ENCODE results near the gene UBE2D3.

GRCh38 chr4:102781570-102781969, 45.8 kb downstream of the UBE2D3 start:
- TF ChIP-seq CTCF (IDR thresholded peaks at IDR 0.05; ENCODE audit: poor library complexity): no peak
- no peak for TF ChIP-seq EZH2phosphoT487 (IDR thresholded peaks at IDR 0.05; ENCODE audit: low read depth, severe bottlenecking, unreplicated experiment)
- no peak for TF ChIP-seq EZH2 (IDR thresholded peaks at IDR 0.05; ENCODE audit: borderline replicate concordance)

Data from hepatocyte (in vitro differentiated cells).